ENCODE measurements around the gene GGACT. TPM values are rescaled to one million over a fixed set of nuclear protein-coding genes. Genes with fewer than 3 reads are reported as not detected.

The GGACT gene
- total RNA-seq, 1 experiment from 2014 or later, result 2.5 TPM

DNA sequence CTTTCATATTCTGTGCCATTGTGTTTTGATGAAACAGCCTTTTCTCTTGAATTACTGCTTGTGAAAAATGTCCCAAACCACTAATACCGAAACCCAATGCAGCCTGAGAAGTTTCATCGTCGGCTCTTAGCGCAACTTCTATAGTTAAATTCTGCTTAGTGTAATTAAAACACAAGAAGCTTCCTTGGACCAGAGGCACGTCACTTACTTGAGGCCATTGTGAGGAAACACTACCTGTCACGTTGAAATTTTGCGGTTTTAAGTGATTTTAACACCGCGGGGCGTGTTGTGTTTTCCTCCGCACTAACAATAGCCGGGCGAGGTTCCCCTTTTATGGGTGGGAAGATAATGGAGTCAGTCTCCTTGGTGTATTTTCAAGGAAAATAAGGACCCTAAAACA, 70.9 kb downstream of the GGACT start:
- ATAC-seq (no peak), DNase-seq (ENCODE audit: low read depth, low spot score) (no peak)
- ChIA-PET POLR2A (no interaction called here), CTCF (no interaction called here)
- Histone ChIP-seq H3K4me3 (ENCODE audit: low read depth in 2 of 2, low read length in 2 of 2) (no peak overlapping the region), H3K27ac (ENCODE audit: low read length) (peak overlapping the region; percentile 17; the same call in 1 of the 2 replicates), H3K27me3 (ENCODE audit: control insufficient read depth, insufficient read depth, low read length) (no peaks in the 10 kb centered on the region), H3K9me3 (ENCODE audit: control insufficient read depth, insufficient read depth, low read depth, low read length) (no peaks in the 10 kb centered on the region), H3K4me1 (ENCODE audit: control insufficient read depth, insufficient read depth, low read length) (peaks cover 12% of the 10 kb centered on the region), H3K36me3 (ENCODE audit: control insufficient read depth, insufficient read depth, low read length) (no peaks in the 10 kb centered on the region; the same call in 1 of the 2 replicates)
- in situ Hi-C loops (cut with HindIII; ENCODE audit: low pct_unique_long_range_greater_than_20kb, low sequenced_read_pairs), result no loop called here
- TF ChIP-seq, protein P1, sequence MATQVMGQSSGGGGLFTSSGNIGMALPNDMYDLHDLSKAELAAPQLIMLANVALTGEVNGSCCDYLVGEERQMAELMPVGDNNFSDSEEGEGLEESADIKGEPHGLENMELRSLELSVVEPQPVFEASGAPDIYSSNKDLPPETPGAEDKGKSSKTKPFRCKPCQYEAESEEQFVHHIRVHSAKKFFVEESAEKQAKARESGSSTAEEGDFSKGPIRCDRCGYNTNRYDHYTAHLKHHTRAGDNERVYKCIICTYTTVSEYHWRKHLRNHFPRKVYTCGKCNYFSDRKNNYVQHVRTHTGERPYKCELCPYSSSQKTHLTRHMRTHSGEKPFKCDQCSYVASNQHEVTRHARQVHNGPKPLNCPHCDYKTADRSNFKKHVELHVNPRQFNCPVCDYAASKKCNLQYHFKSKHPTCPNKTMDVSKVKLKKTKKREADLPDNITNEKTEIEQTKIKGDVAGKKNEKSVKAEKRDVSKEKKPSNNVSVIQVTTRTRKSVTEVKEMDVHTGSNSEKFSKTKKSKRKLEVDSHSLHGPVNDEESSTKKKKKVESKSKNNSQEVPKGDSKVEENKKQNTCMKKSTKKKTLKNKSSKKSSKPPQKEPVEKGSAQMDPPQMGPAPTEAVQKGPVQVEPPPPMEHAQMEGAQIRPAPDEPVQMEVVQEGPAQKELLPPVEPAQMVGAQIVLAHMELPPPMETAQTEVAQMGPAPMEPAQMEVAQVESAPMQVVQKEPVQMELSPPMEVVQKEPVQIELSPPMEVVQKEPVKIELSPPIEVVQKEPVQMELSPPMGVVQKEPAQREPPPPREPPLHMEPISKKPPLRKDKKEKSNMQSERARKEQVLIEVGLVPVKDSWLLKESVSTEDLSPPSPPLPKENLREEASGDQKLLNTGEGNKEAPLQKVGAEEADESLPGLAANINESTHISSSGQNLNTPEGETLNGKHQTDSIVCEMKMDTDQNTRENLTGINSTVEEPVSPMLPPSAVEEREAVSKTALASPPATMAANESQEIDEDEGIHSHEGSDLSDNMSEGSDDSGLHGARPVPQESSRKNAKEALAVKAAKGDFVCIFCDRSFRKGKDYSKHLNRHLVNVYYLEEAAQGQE (IDR thresholded peaks at IDR 0.05; ENCODE audit: insufficient read depth in 1 of 2, low read depth in 2 of 2, low read length in 1 of 2), result no peak
- TF ChIP-seq POLR2AphosphoS5 (IDR thresholded peaks at IDR 0.05; ENCODE audit: low read depth, low read length) (no peak), SIN3A (IDR thresholded peaks at IDR 0.05; ENCODE audit: borderline replicate concordance, insufficient read depth, low read depth, low read length) (no peak), TCF7L2 (IDR thresholded peaks at IDR 0.05; ENCODE audit: low read depth, low read length) (no peak)
- TF ChIP-seq, protein P2, sequence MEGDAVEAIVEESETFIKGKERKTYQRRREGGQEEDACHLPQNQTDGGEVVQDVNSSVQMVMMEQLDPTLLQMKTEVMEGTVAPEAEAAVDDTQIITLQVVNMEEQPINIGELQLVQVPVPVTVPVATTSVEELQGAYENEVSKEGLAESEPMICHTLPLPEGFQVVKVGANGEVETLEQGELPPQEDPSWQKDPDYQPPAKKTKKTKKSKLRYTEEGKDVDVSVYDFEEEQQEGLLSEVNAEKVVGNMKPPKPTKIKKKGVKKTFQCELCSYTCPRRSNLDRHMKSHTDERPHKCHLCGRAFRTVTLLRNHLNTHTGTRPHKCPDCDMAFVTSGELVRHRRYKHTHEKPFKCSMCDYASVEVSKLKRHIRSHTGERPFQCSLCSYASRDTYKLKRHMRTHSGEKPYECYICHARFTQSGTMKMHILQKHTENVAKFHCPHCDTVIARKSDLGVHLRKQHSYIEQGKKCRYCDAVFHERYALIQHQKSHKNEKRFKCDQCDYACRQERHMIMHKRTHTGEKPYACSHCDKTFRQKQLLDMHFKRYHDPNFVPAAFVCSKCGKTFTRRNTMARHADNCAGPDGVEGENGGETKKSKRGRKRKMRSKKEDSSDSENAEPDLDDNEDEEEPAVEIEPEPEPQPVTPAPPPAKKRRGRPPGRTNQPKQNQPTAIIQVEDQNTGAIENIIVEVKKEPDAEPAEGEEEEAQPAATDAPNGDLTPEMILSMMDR (IDR thresholded peaks at IDR 0.05), result no peak
- intact Hi-C loops (cut with micrococcal nuclease; ENCODE audit: unreplicated experiment), result loop anchor here (10.0 kb wide), 2 partner anchors 263 to 863 kb away; no protein-coding TSS in a partner anchor
- no TSS peak for BruUV-seq (replicated peaks)

- Histone ChIP-seq H3K4me3 (ENCODE audit: low read depth in 2 of 2, low read length in 2 of 2) (no peak overlapping the region), H3K4me1 (ENCODE audit: control insufficient read depth, insufficient read depth, low read length) (peaks cover 12% of the 10 kb centered on the region), H3K36me3 (ENCODE audit: control insufficient read depth, insufficient read depth, low read length) (no peaks in the 10 kb centered on the region; the same call in 1 of the 2 replicates), H3K27ac (ENCODE audit: low read length) (peak overlapping the region; percentile 17; the same call in 1 of the 2 replicates), H3K27me3 (ENCODE audit: control insufficient read depth, insufficient read depth, low read length) (no peaks in the 10 kb centered on the region), H3K9me3 (ENCODE audit: control insufficient read depth, insufficient read depth, low read depth, low read length) (no peaks in the 10 kb centered on the region)
- POLR2A ChIA-PET, result interaction anchor here (0.5 kb wide), 1 partner anchor 41 kb away, joined by 3 read pairs; no protein-coding TSS in a partner anchor
- intact Hi-C loops (cut with micrococcal nuclease; ENCODE audit: unreplicated experiment), result loop anchor here (10.0 kb wide), 2 partner anchors 262 to 862 kb away; no protein-coding TSS in a partner anchor
- TF ChIP-seq, protein P2 (IDR thresholded peaks at IDR 0.05), result no peak
- TF ChIP-seq POLR2AphosphoS5 (IDR thresholded peaks at IDR 0.05; ENCODE audit: low read depth, low read length) (no peak), TCF7L2 (IDR thresholded peaks at IDR 0.05; ENCODE audit: low read depth, low read length) (no peak)
- DNase-seq (ENCODE audit: low read depth, low spot score) (no peak), ATAC-seq (no peak)
- BruUV-seq (replicated peaks), result no TSS peak
- CTCF ChIA-PET, result interaction anchor here (0.5 kb wide), 1 partner anchor 603 kb away, joined by 7 read pairs; no protein-coding TSS in a partner anchor
- in situ Hi-C loops (cut with HindIII; ENCODE audit: low pct_unique_long_range_greater_than_20kb, low sequenced_read_pairs), result no loop called here
Observed at GRCh38 chr13:100517135-100517534, 71.5 kb downstream of the GGACT start.

All from Panc1 (cell line).